ENCODE results near the gene AIFM2.
"Not testable (repeated sequence)": the region's sequence is repeated elsewhere in the genome, so short reads cannot be mapped to it uniquely, and the experiment has no call there.

Gene AIFM2

GRCh38 chr10:70132098-70133029 lies at the start of gene AIFM2:
Gene AIFM2, minus strand, starts transcription at chr10:70132825. Its CDS starts 8,741 bp downstream, at chr10:70124084.
- no peak for DNase-seq (ENCODE audit: low spot score)

DNA sequence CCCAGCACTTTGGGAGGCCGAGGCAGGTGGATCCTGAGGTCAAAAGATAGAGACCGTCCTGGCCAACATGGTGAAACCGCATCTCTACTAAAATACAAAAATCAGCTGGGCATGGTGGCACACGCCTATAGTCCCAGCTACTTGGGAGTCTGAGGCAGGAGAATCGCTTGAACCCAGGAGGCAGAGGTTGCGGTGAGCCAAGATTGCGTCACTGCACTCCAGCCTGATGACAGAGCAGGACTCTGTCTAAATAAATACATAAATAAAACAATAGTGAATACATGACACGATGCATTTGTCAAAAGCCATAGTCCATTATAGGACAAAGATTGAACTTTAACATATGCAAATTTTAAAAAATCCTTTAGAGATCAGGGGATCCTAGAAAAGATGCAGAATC lies 46.6 kb upstream of the AIFM2 start:
- DNase-seq (ENCODE audit: low spot score): not testable (repeated sequence)

- DNase-seq (ENCODE audit: low spot score): no peak
Measured at GRCh38 chr10:70178139-70178725, 45.6 kb upstream of the AIFM2 start.

DNA sequence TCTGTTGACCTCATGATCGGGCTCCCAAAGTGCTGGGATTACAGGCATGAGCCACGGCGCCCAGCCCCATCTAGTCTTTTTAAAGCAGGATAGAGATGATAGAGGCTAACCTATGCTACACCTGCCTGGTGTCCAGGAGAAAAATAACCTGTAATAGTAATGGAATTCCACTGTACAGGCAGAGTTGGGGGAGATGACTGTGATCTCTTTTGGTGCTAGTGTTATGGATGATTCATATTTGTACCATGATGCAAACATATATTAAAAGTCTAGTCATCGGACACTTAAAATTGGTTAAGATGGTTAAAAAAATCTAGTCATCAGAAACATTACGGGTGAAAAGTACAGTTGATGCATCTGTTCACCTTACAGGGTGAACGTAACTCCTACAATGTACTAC lies 43.8 kb upstream of the AIFM2 start:
- no peak for DNase-seq (ENCODE audit: low spot score)

DNA sequence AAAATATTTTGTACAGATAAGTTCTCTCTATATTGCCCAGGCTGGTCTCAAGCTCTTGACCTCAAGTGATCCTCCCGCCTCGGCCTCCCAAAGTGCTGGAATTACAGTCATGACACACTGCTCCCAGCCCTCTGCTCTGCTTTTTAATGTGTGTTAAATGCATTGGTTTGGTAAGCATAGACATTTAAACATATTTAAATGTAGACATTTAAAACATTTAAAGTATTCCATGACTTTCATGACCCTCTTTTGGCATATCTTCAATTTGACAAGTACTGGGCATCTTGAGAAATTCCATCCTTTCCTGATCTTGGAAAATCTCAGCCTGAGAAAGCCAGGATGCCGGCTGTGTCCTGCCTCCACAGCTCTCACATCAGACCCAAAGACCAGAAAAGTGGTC lies 42.9 kb upstream of the AIFM2 start:
- no peak for DNase-seq (ENCODE audit: low spot score)

GRCh38 chr10:70174058-70174741 lies 41.6 kb upstream of the AIFM2 start:
- no peak for DNase-seq (ENCODE audit: low spot score)

DNA sequence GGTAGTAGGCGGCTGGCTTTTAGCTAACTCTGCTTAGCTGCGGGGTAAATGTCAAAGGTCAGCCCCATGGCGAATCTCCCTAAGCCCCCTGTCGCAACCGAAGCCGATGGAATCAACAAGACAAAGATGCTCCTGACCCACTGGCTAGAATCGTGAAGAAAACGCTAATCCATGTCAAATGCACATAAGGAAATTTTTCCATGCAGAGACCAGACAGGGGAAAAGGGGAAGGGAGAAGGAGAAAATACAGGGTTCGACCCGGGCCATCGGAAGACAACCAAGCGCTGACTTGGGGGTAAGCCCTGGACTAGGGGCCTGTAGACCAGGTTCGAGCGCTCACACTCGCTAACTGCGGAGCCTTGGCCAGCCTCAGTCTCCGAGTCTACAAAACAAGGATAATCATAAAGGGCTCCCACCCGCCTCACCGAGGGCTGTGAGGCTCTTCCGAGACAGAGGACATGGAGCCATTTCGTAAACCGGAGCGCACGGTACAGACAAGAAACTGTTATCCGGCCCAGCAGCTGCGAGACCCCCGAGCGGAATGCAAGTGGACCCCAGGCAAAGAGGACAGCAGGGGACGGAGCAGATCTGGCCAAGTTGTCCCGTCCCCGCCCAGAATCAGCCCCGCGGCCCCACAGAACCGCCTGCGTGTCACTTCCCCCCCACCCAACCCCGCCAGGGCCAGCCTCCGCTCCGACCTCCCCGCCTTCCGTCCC lies 37.2 kb upstream of the AIFM2 start:
- DNase-seq (ENCODE audit: low spot score): no peak

DNA sequence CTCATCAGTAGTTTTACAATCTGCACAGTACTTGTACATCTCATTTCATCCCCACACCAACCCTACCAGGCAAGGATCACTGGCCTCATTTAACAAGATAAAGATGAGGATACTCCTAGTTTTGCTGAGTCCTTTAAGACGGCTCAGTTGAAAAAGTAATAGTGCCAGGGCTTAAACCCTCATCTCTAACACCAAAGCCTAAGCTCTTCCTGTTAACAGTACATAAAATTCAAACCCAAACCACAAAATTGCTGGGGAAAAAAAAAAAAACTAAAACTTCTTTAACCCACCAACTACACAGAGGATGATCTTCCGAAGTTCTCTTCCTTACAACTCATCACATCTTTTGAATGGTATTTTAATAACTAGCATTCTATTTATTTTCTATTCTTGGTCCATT lies 36.4 kb upstream of the AIFM2 start:
- no peak for DNase-seq (ENCODE audit: low spot score)

DNA sequence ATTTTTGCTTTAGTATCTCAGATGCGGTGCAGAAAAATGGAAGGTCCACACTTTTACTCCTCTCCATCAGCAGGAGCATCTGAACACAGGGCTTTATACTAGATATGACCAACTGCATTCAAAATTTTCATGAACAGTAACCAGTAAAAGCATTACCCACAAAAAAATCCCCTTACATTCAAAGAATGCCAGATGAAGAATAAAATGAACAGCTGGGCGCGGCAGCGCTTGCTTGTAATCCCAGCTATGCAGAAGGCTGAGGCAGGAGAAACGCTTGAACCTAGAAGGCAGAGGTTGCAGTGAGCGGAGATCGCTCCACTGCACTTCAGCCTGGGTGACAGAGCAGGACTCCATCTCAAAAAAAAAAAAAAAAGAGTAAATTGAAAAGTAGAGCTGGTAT lies 34.6 kb upstream of the AIFM2 start:
- DNase-seq (ENCODE audit: low spot score): no peak

DNA sequence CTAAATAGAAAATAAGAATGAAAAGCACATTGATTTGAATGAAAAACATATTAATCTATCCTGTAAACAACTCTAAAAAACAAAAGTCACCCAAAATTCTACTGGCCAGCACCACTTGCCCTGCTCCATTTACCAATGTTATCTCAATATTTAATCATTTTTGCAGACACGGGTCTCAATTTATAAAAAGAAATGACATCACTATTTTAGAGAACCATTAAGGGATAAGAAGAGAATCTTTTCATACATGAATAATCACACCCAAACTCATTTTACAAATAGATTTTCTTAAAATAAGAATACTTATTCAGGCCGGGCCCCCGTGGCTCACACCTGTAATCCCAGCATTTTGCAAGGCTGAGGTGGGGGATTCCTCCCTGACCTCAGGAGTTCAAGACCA lies 33.8 kb upstream of the AIFM2 start:
- DNase-seq (ENCODE audit: low spot score): no peak

DNA sequence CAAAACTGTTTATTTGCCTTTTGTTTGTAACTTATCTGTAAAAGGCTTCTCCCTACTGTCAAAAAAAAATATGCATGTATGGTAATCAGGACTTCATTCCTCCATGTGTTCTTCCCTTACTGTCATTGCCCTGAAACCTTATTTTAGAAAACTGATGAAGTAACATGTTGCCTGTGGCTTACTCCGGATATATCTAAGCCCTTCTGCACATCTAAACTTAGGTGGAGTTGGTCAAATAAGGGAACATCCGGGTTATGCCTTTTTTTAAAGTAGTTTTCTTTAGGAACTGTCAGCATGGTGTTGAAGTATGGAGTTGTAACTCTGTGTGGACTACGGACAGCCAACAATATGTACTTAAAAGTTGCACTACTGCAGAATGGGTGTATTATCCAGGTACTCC lies 31.5 kb upstream of the AIFM2 start:
- no peak for DNase-seq (ENCODE audit: low spot score)

DNA sequence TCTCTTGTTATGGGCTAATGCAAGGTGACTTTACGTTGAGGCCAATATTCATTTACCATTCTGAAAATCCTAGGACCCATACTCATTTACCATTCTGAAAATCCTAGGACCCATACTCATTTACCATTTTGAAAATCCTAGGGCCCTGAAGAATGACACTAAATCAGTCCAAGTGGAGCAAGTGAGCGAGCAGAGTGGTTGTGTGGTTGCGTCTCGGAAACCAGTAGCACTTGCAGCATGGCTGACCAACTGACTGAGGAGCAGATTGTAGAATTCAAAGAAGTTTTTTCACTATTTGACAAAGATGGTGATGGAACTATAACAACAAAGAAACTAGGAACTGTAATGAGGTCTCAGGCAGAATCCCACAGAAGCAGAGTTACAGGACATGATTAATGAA lies 30.8 kb upstream of the AIFM2 start:
- no peak for DNase-seq (ENCODE audit: low spot score)

- DNase-seq (ENCODE audit: low spot score): no peak
Measured at GRCh38 chr10:70162892-70163201, 30.2 kb upstream of the AIFM2 start.

DNA sequence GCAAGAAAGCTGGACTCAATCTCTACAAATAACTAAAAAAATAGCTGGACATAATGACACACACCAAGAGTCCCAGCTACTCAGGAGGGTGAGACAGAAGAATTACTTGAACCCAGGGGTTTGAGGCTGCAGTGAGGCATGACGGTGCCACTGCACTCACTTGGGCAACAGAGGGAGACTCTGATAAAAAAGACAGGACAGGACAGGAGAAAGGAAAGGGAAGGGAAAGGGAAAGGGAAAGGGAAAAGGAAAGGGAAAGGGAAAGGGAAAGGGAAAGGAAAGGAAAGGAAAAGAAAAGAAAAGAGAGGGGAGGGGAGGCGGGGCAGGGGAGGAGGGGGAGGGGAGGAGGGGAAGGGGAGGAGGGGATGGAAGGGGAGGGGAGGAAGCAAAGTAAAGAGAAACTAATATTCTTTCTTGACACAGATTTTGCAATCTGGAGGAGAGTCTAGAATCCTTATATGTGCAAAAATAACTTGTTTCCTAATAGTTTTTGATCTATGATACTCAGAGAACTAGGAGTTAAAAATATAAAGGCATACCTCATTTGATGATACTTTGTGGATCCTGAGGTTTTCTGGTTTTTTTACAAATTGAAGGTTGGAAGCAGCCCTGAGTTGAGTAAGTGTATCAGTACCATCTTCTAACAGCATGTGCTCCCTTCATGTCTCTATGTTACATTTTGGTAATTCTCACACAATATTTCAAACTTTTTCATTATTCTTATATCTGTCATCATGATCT lies 29.7 kb upstream of the AIFM2 start:
- no peak for DNase-seq (ENCODE audit: low spot score)

DNA sequence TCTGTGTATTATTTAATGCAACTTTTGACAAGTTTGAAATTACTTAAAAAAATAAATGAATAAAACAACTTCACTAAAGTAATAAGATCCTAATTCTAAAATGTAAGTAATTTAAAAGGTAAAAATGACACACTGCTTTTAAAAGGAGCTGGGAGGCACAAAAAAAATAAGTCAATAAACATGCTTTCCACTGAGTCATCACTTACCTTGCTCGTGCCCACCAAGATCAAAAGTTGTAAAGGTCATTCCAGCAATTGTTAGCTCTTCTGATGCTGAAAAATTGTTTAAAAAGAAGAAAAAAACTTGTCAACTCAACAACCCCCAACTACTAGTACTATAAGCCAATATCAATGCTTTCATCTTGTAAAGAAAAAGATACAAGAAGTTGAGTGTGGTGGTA lies 28.2 kb upstream of the AIFM2 start:
- DNase-seq (ENCODE audit: low spot score): no peak

GRCh38 chr10:70159366-70159765 lies 26.7 kb upstream of the AIFM2 start:
- not testable (repeated sequence) for DNase-seq (ENCODE audit: low spot score)

GRCh38 chr10:70158113-70158512 lies 25.5 kb upstream of the AIFM2 start:
- DNase-seq (ENCODE audit: low spot score): no peak

DNA sequence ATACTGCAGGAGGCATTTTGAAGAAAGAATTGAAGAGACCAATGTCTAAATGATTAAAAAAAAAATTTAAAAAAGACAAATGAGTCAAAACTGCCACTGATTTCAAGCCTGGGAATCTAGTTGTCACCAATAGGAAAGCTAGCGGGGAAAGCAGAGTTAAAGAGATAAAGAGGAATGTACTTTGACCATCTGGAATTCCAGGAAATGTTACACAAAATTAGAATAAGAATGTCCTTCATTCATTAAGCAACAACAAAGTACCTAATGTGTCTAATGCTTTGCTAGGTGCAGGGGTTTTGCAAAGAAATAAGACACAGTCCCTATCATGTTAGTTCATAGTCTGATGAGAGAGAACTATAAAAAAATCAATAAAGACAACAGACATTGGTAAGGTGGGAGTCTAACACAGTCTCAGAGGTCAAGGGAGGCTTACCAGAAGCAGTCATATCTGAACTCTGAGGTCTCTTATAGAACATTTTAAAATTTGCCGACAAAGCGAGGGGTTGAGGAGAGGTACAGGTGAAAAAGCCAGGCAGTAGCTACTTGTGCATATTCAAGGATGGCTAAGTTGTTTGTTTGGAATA lies 22.7 kb upstream of the AIFM2 start:
- no peak for DNase-seq (ENCODE audit: low spot score)

DNA sequence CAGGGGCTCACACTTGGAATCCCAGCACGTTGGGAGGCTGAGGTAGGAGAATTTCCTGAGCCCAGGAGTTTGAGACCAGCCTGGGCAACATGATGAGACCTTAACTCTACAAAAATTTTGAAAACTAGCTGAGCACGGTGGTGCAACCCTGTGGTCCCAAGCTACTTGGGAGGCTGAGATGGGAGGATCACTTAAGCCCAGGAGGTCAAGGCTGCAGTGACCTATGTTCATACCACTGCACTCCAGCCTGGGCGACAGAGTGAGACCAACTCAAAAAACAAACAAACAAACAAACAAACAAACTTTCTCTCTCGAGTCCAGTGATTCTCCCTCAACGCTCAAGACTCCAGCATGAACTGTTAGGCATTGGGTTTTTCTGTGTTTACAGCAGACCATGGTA lies 15.9 kb upstream of the AIFM2 start:
- no peak for DNase-seq (ENCODE audit: low spot score)

DNA sequence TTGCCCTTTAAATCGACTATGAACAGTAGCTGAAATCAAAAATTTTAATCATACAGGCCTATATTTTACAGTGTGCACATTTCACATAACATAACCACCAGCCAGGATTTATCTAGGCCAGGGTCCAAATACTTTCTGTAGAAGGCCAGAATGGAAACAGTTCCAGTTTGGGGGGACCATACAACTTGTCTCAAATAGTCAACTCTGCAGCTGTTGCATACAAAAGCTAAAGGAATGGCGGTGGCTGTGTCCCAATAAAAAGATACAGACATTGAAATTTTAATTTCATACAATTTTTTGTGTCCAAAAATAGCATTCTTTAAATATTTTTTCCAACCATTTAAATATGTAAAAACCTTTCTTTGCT lies 14.6 kb upstream of the AIFM2 start:
- no peak for DNase-seq (ENCODE audit: low spot score)

- DNase-seq (ENCODE audit: low spot score): peak; percentile 99
Measured at GRCh38 chr10:70146489-70147258, 14.0 kb upstream of the AIFM2 start, which contains the start of gene TYSND1. Gene TYSND1, minus strand, starts transcription at chr10:70146700. Its CDS starts 114 bp downstream, at chr10:70146586.

All from cerebellar cortex (tissue), 1 donor.